GM23338 (cell line): Measurements from ENCODE around the gene MPV17. TPM values are rescaled to one million over a fixed set of nuclear protein-coding genes. Genes with fewer than 3 reads are reported as not detected.

Experiments
- ATAC-seq: fragments of 200-7000 bp; cut with Tn5 transposase; 3 replicates; pipeline ENCODE4 v1.9.1; 2020
- DNase-seq: peaks from one replicate; pipeline ENCODE4 v3.0.0-alpha.2; 2015; ENCODE audit warnings: low spot score
- H2AFZ ChIP-seq: fragments of 200-600 bp; sonication (generic); 2 replicates; pipeline ENCODE4 v1.8.0; 2016; ENCODE audit warnings: antibody characterized with exemption, mild to moderate bottlenecking, moderate library complexity
- H3F3A ChIP-seq: fragments of 200-600 bp; sonication (generic); replicated peaks from 2 replicates; pipeline ENCODE4 v1.8.0; 2017; ENCODE audit warnings: antibody characterized with exemption, mixed run types, low read depth
- H3K27ac ChIP-seq: fragments of 200-600 bp; sonication (generic); 2 replicates; pipeline ENCODE4 v1.6.1; 2016; ENCODE audit warnings: low read depth
- H3K27me3 ChIP-seq: fragments of 200-600 bp; sonication (generic); 2 replicates; pipeline ENCODE4 v1.8.0; 2016; ENCODE audit warnings: mild to moderate bottlenecking, mixed run types, moderate library complexity; ENCODE audit not compliant: insufficient read depth
- H3K36me3 ChIP-seq: fragments of 200-600 bp; sonication (generic); 2 replicates; pipeline ENCODE4 v1.8.0; 2016; ENCODE audit warnings: mild to moderate bottlenecking; ENCODE audit not compliant: insufficient read depth
- H3K4me1 ChIP-seq: fragments of 200-600 bp; sonication (generic); 2 replicates; pipeline ENCODE4 v1.8.0; 2016; ENCODE audit warnings: mild to moderate bottlenecking, moderate library complexity; ENCODE audit not compliant: insufficient read depth
- H3K4me2 ChIP-seq: fragments of 200-600 bp; sonication (generic); 2 replicates; pipeline ENCODE4 v1.7.1; 2017; ENCODE audit warnings: mixed run types
- H3K4me3 ChIP-seq: fragments of 200-600 bp; sonication (generic); 2 replicates; pipeline ENCODE4 v1.6.1; 2016; ENCODE audit warnings: mixed run types
- H3K79me2 ChIP-seq: fragments of 200-600 bp; sonication (generic); replicated peaks from 2 replicates; pipeline ENCODE4 v1.8.0; 2017; ENCODE audit warnings: mild to moderate bottlenecking; ENCODE audit not compliant: insufficient read depth
- H3K9me2 ChIP-seq: fragments of 200-600 bp; sonication (generic); 2 replicates; pipeline ENCODE4 v1.8.0; 2017; ENCODE audit not compliant: insufficient read depth
- H4K20me1 ChIP-seq: fragments of 200-600 bp; sonication (generic); replicated peaks from 2 replicates; pipeline ENCODE4 v1.8.0; 2017; ENCODE audit warnings: mild to moderate bottlenecking; ENCODE audit not compliant: insufficient read depth
- H3K27ac Mint-ChIP-seq: 2 replicates; pipeline ENCODE4 v1.8.0; 2020; ENCODE audit warnings: inconsistent platforms, mild to moderate bottlenecking, moderate library complexity, mixed read lengths
- H3K27me3 Mint-ChIP-seq: 3 replicates; pipeline ENCODE4 v1.8.0; 2022; ENCODE audit warnings: low read depth, mild to moderate bottlenecking, moderate library complexity, mixed read lengths, inconsistent platforms; ENCODE audit not compliant: insufficient read depth, poor library complexity
- H3K36me3 Mint-ChIP-seq: 3 replicates; pipeline ENCODE4 v1.8.0; 2021; ENCODE audit warnings: low read depth, mild to moderate bottlenecking, inconsistent platforms, moderate library complexity, mixed read lengths
- H3K4me1 Mint-ChIP-seq: 3 replicates; pipeline ENCODE4 v1.8.0; 2020; ENCODE audit warnings: mild to moderate bottlenecking, inconsistent platforms, mixed read lengths
- H3K4me3 Mint-ChIP-seq: 3 replicates; pipeline ENCODE4 v1.8.0; 2021; ENCODE audit warnings: moderate library complexity, mild to moderate bottlenecking, inconsistent platforms, mixed read lengths
- H3K9me3 Mint-ChIP-seq: 3 replicates; pipeline ENCODE4 v1.8.0; 2020; ENCODE audit warnings: moderate library complexity, mild to moderate bottlenecking, inconsistent platforms, mixed read lengths
- CREB1 ChIP-seq: fragments of 250-450 bp; sonication (Bioruptor Pico); IDR thresholded peaks from 2 replicates; pipeline ENCODE4 v1.5.0; 2020; ENCODE audit warnings: low read depth, mild to moderate bottlenecking, moderate library complexity
- CTCF ChIP-seq, 2 experiments: fragments of 200-600 bp in 1 of 2; sonication (generic) in 1 of 2; conservative IDR thresholded peaks; 2 replicates each; pipeline versions ENCODE4 v1.5.1 to v1.6.1; 2016 to 2017; ENCODE audit warnings: antibody characterized with exemption in 2 of 2, low read depth in 2 of 2, mild to moderate bottlenecking in 2 of 2, moderate library complexity in 1 of 2
- ETS1 ChIP-seq: IDR thresholded peaks from 2 replicates; pipeline ENCODE4 v1.6.1; 2016; ENCODE audit warnings: antibody characterized with exemption
- EZH2 ChIP-seq: fragments of 200-600 bp; sonication (generic); IDR thresholded peaks from one replicate; pipeline ENCODE4 v1.8.0; 2017; ENCODE audit warnings: antibody characterized with exemption, mild to moderate bottlenecking, low read depth; ENCODE audit not compliant: unreplicated experiment
- EZH2phosphoT487 ChIP-seq: fragments of 200-600 bp; sonication (generic); IDR thresholded peaks from one replicate; pipeline ENCODE4 v1.8.1; 2018; ENCODE audit warnings: antibody characterized with exemption; ENCODE audit not compliant: unreplicated experiment
- JUNB ChIP-seq: IDR thresholded peaks from one replicate; pipeline ENCODE4 v1.6.1; 2016; ENCODE audit warnings: antibody characterized with exemption; ENCODE audit not compliant: unreplicated experiment
- NANOG ChIP-seq: IDR thresholded peaks from 2 replicates; pipeline ENCODE4 v1.6.1; 2016; ENCODE audit warnings: antibody characterized with exemption, borderline replicate concordance
- POLR2AphosphoS5 ChIP-seq: IDR thresholded peaks from 2 replicates; pipeline ENCODE4 v1.6.1; 2016; ENCODE audit warnings: antibody characterized with exemption, low read depth
- REST ChIP-seq: IDR thresholded peaks from one replicate; pipeline ENCODE4 v1.6.1; 2018; ENCODE audit warnings: antibody characterized with exemption; ENCODE audit not compliant: unreplicated experiment
- STAT1 ChIP-seq: IDR thresholded peaks from one replicate; pipeline ENCODE4 v1.6.1; 2016; ENCODE audit warnings: antibody characterized with exemption; ENCODE audit not compliant: unreplicated experiment
- ZNF114 ChIP-seq: fragments of 250-450 bp; sonication (Bioruptor Pico); IDR thresholded peaks from 2 replicates; pipeline ENCODE4 v1.5.0; 2020; ENCODE audit warnings: mild to moderate bottlenecking, moderate library complexity
- ZNF331 ChIP-seq: fragments of 250-450 bp; sonication (Bioruptor Pico); IDR thresholded peaks from 2 replicates; pipeline ENCODE4 v1.5.0; 2020; ENCODE audit warnings: low read depth, mild to moderate bottlenecking, moderate library complexity
- polyA plus RNA-seq: library from polyadenylated mRNA; unstranded; fragments of >200 nt; fragmentation: Nextera tagmentation; extraction: Ambion mirVana; gene quantifications from 2 replicates; pipeline ENCODE4 v1.2.1, GENCODE V29; 2016
- total RNA-seq: library from RNA; depleted of rRNA; stranded (reverse); fragments of >200 nt; shearing (Covaris generic); gene quantifications from 2 replicates; pipeline ENCODE4 v1.2.3, GENCODE V29; 2014

Gene MPV17
- total and polyA plus RNA-seq, 2 experiments from 2014 or later = 52.5 to 94.2 TPM

- Histone ChIP-seq H3K36me3 (no peaks in the 10 kb centered on the region), H3K4me2 (peak overlapping the region; percentile 85), H3K27ac (peak overlapping the region; percentile 97), H3K4me3 (peak overlapping the region; percentile 71), H3K4me1 (peaks cover 49% of the 10 kb centered on the region), H3K79me2 (peaks cover 65% of the 10 kb centered on the region), H2AFZ (no peak overlapping the region), H3K27me3 (no peaks in the 10 kb centered on the region), H3K9me2 (peaks cover 3% of the 10 kb centered on the region), H3F3A (peaks cover 12% of the 10 kb centered on the region), H4K20me1 (peaks cover 25% of the 10 kb centered on the region)
- peak; percentile 75 for DNase-seq
- peaks cover 37% of the 10 kb centered on the region for H3K4me1 Mint-ChIP-seq
- no peak for TF ChIP-seq ZNF331
- TF ChIP-seq CREB1 (CRISPR knock-in tag) = no peak
- TF ChIP-seq NANOG = no peak
- no peak for TF ChIP-seq EZH2
- no peak for TF ChIP-seq STAT1
- no peak for TF ChIP-seq EZH2phosphoT487
- TF ChIP-seq REST = no peak
- no peak for TF ChIP-seq JUNB
- TF ChIP-seq ETS1 = no peak
- peaks cover 12% of the 10 kb centered on the region for H3K9me3 Mint-ChIP-seq
- peak overlapping the region; percentile 99 for H3K27ac Mint-ChIP-seq
- H3K4me3 Mint-ChIP-seq = peak overlapping the region; percentile 96
- peaks cover 28% of the 10 kb centered on the region for H3K36me3 Mint-ChIP-seq
- peak; percentile 27 for ATAC-seq
- peaks cover 9% of the 10 kb centered on the region for H3K27me3 Mint-ChIP-seq
These were observed 33.1 kb upstream of the MPV17 start for GRCh38 chr2:27356056-27356381.

GRCh38 chr2:27354597-27354927, 31.7 kb upstream of the MPV17 start:
- Histone ChIP-seq H2AFZ (no peak overlapping the region), H3K4me2 (peak overlapping the region; percentile 85), H3K9me2 (peaks cover 3% of the 10 kb centered on the region), H3K4me3 (peak overlapping the region; percentile 71; the same call in 1 of the 2 replicates), H3K36me3 (peaks cover 3% of the 10 kb centered on the region; the same call in 1 of the 2 replicates), H3K4me1 (peaks cover 49% of the 10 kb centered on the region), H3K79me2 (peaks cover 80% of the 10 kb centered on the region), H4K20me1 (peaks cover 25% of the 10 kb centered on the region), H3K27ac (peak overlapping the region; percentile 85), H3K27me3 (no peaks in the 10 kb centered on the region), H3F3A (peaks cover 12% of the 10 kb centered on the region)
- ATAC-seq (no peak), DNase-seq (no peak)
- H3K4me1 Mint-ChIP-seq = peaks cover 37% of the 10 kb centered on the region
- peaks cover 9% of the 10 kb centered on the region for H3K27me3 Mint-ChIP-seq
- peak overlapping the region; percentile 96; the same call in 2 of the 3 replicates for H3K4me3 Mint-ChIP-seq
- peak overlapping the region; percentile 46 for H3K27ac Mint-ChIP-seq
- H3K36me3 Mint-ChIP-seq = peaks cover 28% of the 10 kb centered on the region
- peaks cover 12% of the 10 kb centered on the region for H3K9me3 Mint-ChIP-seq
- no peak for TF ChIP-seq POLR2AphosphoS5
- TF ChIP-seq NANOG = no peak
- TF ChIP-seq CTCF (conservative IDR thresholded peaks at IDR 0.05; ENCODE audit: low read depth in 2 of 2) = no peak
- TF ChIP-seq STAT1 = no peak
- no peak for TF ChIP-seq ZNF331
- no peak for TF ChIP-seq EZH2phosphoT487
- no peak for TF ChIP-seq JUNB
- no peak for TF ChIP-seq EZH2
- TF ChIP-seq ETS1 = no peak
- TF ChIP-seq ZNF114 = no peak
- TF ChIP-seq CREB1 (CRISPR knock-in tag) = no peak
- TF ChIP-seq REST = no peak
